GM19452 (cell line): Measurements from ENCODE around the gene ARMC9.
"Not testable (repeated sequence)": the region's sequence is repeated elsewhere in the genome, so short reads cannot be mapped to it uniquely, and the experiment has no call there.

Source experiments
- ATAC-seq: cut with Tn5 transposase; IDR thresholded peaks from one replicate; pipeline ENCODE4 v1.9.1; 2021; ENCODE audit not compliant: unreplicated experiment

The ARMC9 gene, protein sequence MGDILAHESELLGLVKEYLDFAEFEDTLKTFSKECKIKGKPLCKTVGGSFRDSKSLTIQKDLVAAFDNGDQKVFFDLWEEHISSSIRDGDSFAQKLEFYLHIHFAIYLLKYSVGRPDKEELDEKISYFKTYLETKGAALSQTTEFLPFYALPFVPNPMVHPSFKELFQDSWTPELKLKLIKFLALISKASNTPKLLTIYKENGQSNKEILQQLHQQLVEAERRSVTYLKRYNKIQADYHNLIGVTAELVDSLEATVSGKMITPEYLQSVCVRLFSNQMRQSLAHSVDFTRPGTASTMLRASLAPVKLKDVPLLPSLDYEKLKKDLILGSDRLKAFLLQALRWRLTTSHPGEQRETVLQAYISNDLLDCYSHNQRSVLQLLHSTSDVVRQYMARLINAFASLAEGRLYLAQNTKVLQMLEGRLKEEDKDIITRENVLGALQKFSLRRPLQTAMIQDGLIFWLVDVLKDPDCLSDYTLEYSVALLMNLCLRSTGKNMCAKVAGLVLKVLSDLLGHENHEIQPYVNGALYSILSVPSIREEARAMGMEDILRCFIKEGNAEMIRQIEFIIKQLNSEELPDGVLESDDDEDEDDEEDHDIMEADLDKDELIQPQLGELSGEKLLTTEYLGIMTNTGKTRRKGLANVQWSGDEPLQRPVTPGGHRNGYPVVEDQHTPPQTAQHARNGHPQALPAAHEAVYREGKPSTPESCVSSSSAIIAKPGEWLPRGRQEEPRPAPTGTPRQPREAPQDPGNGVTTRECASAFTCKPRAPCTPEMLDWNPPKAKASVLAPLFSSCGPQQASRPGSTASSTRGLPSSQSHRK

GRCh38 chr2:231198291-231199173 is at the start of gene ARMC9:
TSS of gene ARMC9 (plus strand) at chr2:231198631. CDS start at chr2:231206239, 7,608 bp downstream.
- ATAC-seq, result peak; percentile 95

DNA sequence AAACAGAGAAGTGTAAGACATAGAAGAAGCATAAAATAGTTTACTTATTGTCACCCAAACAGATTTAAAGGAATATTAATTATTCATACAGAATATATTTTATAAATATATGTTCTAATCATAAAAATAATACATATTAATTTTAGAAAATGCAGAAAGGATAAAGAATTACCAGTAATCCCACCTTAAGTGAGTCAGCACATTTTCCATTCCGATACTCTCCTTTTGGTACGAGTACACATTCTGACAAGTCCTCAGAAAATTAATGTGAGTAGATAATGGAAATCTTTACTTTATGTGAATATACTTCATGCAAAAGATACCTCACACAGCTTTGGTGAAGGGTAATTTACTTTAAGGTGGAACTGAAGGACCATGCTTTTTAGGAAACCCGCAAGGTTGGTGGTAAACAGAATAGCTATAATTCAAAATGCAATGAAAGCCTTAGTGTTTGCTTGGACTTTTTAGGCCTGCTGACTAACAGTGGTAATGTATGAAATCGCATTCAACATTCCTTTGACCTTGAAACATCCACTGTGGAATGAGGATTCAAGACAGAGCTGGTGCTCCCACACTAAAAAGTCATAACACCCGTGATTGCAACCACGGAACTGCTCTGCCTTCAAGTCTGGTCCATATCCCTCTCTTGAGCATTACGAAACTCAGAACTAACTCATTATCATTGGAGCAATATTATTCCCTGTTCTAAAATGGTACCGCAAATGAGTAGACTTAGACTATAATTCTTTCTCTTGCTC is 45.5 kb upstream of the ARMC9 start:
- ATAC-seq, result no peak

DNA sequence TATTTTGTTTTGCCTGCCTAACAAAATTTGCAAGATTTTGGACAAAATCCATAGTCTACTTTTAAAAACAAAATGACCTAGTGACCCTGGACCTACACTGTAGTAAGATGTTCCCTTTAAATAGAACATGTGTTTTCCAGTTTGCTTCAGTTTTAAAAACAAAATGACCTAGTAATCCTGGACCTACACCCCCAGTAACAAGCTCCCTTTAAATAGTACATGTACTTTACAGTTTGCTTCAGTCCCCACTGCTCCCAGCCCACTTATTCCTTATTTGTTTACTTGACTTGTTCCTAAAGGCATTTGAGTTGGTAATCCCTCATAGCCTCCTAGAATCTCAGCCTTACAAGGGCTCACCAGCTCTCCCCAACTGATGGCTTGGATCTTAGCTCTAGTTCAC is 39.1 kb upstream of the ARMC9 start:
- no peak for ATAC-seq

DNA sequence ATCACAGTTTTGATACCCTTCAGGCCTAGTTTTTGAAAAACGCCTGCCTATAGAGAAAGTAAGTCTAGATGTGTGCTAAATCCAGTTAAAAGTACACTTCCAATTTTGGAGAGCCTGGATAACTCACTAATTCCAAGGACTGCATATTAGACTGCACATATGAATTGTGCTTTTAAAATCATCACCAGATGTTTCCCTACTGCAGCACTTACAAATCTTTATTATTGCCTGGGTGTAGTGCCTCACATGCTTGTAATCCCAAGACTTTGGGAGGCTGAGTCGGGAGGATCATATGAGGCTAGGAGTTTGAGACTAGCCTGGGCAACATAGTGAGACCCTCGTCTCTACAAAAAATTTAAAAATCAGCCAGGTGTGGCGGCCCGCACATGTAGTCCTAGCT is 37.7 kb upstream of the ARMC9 start:
- ATAC-seq, result no peak

DNA sequence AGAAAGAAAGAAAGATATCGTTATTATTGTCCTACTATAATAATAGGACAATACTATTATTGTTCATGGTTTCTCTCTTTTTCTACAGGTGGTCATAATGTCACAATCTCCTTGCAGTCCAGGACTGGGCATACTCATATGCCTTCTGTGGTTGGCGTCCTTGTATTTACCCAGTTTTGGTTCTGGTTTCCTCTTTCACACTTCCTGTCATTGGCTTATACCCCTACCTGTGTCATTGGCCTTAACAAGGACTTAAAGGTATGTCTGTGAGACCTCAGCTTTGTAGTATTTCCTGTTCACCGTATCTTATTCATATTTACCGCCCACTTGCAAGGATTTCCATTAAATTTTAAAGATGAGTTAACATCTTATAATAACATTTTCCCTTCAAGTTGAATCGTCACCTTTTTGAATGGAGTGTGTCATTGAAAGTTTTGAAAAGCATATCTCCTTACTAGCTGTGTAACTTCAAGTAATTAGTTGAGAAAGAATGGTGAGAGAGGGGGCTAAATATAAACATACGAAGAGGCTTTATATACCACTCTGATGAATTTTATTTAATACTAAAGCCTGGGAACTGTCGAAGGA is 37.1 kb upstream of the ARMC9 start:
- no peak for ATAC-seq

- no peak for ATAC-seq
Measured at GRCh38 chr2:231161877-231162329, 36.5 kb upstream of the ARMC9 start.

DNA sequence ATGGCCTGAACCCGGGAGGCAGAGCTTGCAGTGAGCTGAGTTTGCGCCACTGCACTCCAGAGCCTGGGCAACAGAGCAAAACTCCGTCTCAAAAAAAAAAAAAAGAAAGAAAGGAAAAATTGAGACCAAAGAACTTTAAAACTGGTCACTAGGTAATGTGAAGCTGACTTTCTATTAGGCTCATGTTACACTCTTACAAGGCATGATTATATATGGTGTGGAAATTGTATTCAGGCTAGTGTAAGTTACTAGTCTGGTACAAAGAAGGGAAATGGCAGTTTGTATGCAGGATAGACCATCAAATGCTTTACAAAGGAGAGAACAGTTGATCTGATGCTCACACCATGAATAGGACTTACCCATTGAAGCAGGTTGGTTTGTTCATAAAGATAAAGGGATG is 35.4 kb upstream of the ARMC9 start:
- ATAC-seq, result no peak

GRCh38 chr2:231163414-231164095 is 34.9 kb upstream of the ARMC9 start:
- ATAC-seq, result no peak

- no peak for ATAC-seq
Measured at GRCh38 chr2:231167745-231168459, 30.5 kb upstream of the ARMC9 start.

DNA sequence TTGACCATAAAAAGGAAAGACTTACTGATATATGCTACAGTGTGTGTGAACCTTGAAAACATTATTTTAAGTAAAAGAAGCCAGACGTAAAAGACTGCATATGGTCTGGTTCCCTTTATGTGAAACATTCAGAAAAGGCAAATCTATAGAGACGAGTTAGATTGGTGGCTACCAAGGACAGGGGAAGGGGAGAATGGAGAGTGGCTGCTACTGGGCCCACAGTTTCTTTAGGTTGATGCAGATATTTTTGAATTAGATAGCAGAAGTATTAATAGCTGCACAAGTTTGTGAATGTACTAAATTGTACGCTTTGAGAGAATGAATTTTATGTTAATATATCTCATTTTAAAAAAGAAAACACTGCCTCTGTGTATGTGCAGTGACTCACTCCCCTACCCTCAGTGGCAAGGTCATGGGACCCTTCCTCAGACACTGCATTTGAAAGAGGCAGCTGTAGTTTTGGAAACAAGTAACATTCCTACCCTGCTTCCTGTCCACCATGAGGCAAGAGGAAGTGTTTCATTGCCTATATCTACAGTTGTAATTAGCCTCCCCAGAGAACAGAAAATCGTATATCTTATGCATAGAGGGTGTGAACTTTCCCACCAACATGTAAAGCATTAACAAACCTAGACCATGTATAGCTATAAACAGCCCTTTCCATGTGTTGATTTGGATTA is 29.8 kb upstream of the ARMC9 start:
- ATAC-seq, result no peak

GRCh38 chr2:231169488-231169887 is 28.9 kb upstream of the ARMC9 start:
- ATAC-seq, result no peak

- no peak for ATAC-seq
Measured at GRCh38 chr2:231170055-231170454, 28.4 kb upstream of the ARMC9 start.

- no peak for ATAC-seq
Measured at GRCh38 chr2:231172025-231172424, 26.4 kb upstream of the ARMC9 start.

GRCh38 chr2:231174211-231174651 is 24.2 kb upstream of the ARMC9 start:
- ATAC-seq, result no peak

- ATAC-seq, result no peak
Measured at GRCh38 chr2:231176066-231176465, 22.4 kb upstream of the ARMC9 start.

DNA sequence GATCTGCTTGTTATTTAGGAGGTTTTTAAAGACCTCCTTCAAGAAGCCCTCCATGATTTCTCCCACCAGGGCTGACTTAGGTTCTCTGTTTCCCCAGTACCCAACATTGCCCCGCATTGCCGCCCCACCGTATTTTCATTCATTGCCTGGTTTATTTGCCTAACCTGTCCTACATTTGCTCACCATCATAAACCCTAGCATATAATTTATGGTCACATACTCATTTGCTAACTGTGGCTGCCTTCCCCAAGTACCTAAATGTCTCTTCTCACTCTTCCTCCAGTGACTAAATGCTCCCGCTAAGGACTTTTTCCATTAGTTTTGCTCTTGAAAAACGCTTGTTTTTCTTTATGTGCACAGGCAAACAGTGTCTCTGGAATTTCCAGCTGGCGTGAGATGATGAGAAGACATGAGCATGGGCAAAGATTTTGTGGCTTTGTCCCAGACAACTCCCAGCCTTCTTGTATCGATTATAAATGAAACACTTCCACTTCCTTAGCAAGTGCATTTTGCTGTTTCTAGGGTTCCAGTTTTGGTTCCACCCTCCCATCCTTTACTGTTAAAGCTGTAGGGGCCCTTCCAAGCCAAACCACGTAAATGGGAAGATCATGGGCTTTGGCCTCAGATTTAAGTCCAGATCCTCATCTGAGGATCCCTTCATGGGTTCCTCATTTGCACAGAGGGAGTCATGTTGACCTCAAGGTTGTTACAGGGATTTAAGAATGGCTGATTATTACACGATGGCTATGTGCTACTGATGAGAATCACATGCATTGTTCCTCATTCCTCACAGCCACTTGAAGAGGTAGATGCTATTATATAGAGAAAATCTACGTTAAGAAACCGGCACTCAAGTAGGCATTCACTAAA is 21.0 kb upstream of the ARMC9 start:
- no peak for ATAC-seq

- not testable (repeated sequence) for ATAC-seq
Measured at GRCh38 chr2:231178805-231179204, 19.6 kb upstream of the ARMC9 start.
